T-helper 9 cell (primary cell): Measurements from ENCODE around the gene ABCD4.
"Not testable (repeated sequence)": the region's sequence is repeated elsewhere in the genome, so short reads cannot be mapped to it uniquely, and the experiment has no call there.

Source experiments
- DNase-seq: peaks from one replicate; pipeline ENCODE4 v3.0.0-alpha.2; 2020

Gene ABCD4

DNA sequence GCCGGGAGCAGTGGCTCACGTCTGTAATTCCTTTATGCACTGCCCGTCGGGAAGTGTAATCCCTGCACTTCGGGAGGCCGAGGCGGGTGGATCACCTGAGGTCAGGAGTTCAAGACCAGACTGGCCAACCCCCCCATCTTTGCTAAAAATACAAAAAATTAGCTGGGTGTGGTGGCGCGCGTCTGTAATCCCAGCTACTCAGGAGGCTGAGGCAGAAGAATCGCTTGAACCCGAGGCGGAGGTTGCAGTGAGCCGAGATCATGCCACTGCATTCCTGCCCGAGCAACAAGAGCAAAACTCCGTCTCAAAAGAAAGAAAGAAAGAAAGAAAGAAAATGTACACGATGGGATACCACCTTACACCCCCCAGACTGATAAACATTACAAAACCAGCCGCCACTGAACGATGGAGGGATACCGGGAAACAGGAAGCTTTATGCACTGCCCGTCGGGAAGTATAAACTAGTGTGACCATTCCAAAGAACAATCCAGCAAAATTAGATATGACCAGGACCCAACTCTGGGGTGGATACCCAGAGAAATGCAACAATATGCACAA, 1.1 kb downstream of the ABCD4 start:
- DNase-seq: no peak

DNA sequence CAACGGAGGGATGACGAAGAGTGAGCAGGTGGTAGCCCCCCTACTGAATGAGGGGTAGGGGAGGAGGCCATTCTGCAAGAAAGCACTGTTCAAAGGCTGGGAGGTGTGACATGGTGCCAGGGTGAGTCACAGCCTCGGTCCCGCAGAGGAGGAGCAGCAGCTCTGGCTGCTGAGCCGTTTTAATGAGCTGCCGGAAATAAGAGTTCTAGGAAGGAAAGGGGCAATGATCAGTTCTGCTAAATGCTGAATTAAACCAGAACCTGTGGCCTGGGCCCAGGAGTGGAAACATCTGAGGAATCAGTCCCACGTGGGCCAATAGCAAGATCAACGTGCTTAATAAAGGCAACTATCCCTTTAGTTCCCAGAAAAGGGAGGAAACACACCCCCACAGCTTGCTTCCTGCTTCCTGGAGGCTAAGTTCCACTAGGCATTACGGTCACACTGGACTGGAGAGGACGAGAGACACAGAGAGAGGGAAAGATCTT, 3.6 kb downstream of the ABCD4 start:
- DNase-seq: no peak

DNA sequence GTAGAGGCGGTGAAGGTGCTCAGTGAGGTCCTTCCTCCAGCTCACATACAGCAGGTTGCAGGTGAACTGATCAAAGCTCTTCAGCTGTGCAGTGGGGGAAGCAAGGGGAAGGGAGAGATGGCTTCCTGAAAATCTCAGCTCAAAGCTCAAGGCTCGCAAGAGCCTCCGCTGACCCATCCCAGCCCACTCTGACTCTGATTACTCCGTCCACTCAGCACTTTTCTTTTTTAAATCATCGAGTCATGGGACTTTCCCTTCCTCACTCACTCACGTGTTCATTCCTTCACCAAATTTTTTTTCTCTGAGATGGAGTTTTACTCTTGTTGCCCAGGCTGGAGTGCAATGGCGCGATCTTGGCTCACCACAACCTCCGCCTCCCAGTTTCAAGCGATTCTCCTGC, 4.7 kb downstream of the ABCD4 start:
- no peak for DNase-seq

DNA sequence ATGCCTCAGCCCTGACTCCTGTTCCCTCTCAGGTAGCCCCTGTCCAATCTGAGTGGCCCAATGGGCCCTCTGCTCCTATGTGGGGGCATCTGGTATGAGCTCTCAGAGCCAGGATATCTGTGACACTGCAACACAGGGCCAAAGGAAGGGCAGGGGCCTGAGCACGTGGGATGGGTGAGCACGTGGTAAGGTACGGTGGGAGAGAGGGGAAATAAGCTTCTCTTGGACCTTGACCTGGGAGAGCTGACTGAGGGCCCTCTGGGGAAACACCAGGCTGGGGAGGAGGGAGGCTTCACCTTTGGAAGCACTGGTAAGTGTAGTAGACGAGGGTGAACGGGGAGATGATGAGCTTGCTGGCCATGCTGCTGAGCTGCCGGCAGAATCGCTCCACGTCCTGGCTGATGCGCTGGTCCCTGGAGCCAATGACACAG, 6.7 kb downstream of the ABCD4 start:
- no peak for DNase-seq

DNA sequence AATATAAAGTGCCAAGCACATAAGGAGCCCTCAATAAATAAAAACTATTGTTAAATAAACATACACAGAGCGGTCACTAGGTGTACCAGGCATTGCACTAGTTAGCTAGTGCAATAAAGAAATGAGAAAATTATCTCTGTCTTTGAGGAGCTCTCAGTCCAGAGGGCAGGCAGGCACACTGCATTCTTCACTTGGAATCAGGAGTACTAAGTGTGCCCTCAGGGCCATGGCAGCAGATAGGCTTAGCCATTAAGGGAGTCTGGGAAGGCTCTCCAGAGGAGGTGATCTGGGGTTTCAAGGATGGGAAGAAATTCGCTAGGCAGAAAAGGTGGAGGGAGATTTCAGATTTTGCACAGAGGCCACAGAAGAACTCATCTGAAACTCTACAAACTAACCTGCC, 9.1 kb downstream of the ABCD4 start:
- no peak for DNase-seq

DNA sequence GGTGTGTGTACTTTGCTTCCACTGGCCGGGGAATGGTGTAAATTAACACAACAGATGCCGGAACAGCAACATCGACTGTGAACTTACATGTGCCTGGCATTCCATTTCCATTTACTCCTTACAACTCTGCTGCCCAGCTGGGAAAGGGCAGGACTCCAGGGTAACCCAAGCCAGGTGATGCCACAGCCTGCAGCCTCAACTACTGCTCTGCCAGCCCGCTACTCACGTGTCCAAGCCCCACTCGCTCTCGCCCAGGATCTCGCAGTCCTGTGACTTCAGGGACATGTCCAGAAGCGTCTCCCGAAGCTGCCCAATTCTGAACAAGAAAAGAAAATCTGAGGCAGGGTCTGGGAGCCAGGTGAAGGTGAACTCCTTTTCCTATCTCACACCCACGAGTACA, 10.7 kb downstream of the ABCD4 start:
- no peak for DNase-seq

DNA sequence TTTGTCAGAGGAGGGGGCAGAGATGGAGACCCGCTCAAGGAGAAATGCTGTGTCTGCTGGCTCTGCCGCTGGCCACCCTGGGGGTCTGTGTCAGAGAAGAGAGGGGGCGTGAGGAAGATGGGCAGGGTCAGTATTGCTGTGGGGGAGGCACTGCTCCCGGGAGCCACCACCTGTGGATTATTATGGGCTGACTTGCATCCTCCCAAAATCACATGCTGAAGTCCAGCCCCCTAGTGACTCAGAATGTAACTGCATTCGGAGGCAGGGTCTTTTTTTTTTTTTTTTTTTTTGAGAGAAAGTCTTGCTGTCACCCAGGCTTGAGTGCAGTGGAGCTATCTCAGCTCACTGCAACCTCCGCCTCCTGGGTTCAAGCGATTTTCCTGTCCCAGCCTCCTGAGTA, 12.3 kb downstream of the ABCD4 start:
- no peak for DNase-seq

DNA sequence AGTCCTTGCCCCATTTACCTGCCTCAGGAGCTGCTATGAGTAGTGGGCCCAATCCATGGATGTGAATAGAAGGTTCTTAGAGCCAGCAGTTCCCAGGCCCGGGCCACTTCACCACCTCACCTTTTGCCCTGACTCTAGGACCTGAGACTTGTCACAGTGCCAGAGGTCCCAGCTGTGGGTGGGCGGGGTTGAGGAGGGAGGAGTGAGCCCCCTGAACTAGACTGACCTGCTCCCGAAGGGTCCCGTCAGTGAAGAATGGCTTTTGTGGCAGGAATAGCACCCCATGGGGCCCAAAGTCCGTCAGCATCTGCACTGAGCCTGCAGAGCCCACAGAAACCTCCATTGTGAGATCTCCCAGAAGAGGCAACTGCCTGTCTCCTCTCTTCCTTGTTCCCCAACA, 12.9 kb downstream of the ABCD4 start:
- DNase-seq: no peak

DNA sequence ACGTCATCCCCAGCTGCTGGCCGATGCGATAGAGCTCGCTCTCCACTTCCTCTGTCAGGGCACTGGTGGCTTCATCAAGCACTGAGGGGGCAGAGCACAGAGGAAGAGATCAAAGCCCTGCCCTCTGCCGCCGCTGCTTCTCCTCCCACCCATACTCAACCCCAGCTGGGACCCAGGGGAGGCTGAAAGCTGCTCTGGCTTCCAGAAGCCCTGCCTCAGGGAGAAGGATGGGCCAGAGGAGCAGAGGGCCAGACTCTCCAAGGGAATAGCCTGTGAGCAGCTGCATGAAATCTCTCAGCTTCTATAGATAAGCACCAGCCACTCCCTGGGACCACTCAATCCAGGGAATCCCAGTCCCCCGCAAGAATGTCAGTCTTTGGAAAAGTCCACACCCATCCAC, 16.0 kb downstream of the ABCD4 start:
- no peak for DNase-seq

DNA sequence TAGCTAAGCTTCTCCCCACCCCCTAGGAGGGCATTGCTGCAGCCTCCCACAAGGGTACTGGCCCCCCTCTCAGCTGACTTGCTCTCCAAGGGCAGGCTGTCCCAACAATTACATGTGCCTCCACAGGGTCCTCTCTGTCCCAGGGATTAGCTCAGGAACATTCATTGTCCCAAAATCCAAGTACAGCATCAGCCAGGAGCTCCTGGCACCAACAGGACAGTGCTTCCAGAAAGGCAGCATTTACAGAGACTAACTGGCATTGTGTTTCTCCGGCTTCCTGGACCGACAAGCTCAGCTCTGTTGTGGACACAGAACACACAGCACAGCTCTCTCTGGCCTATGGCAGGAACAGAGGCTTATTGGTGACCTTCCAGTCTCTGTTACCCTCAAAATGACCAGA, 21.7 kb downstream of the ABCD4 start:
- DNase-seq: no peak

DNA sequence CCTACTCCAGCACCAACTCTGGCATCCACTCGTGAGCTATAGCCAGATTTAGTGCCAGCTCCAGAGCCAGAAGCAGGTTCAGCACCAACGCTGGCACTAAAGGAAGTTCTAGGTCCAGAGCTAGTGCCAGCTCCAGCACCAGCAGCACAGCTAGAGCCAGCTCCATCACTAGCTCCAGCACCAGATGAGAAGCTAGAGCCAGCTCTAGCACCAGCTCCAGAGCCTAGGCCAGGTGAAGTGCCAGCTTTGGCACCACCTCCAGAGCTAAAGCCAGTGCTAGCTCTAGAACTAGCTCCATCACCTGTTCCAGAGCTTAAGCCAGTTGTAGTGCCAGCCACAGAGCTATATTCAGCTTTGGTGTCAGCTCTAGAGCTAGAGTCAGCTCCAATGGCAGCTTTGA, 24.7 kb downstream of the ABCD4 start:
- no peak for DNase-seq

DNA sequence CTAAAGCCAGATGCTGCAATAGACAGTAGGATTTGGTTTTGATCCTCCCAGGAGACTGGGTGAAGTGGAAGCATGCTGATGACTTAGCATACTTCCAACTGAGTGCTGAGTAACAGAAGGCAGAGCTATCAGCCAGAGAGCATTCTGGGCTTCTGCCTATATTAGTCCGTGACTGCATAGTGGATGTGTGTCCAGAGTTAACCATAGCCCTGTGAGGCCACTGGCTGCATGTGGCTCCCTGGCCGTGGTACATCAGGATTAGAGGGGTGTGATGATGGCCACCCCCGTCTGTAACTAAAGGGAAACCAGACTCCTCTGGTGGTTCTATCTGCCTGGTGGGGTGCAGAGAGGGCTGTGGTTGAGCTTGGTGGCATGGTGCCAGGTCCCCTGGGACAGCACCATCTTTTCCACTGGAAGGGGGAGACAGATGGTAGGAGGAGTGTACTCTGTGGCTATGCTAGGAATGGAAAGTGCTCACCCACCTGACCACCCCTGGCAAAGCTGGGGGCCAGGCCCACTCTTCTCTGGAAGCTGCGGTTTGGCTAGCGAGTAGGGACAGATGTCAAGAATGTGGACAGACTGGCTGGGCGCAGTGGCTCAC, 27.4 kb downstream of the ABCD4 start:
- no peak for DNase-seq

DNA sequence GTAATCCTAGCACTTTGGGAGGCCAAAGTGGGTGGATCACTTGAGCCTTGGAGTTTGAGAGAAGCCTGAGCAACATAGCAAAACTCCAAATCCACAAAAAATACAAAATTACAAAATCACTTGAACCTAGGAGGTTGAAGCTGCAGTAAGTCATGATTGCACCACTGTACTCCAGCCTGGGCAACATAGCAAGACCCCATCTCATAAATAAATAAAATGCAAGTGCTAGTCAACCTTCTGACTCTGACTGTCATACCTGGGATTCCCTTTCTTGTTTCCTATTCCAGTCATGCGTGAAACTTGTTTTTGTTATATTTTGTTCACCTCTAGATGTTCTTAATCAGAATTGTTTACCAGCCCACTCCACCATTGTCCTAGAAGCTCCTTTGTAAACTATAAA, 31.4 kb downstream of the ABCD4 start:
- DNase-seq: no peak

DNA sequence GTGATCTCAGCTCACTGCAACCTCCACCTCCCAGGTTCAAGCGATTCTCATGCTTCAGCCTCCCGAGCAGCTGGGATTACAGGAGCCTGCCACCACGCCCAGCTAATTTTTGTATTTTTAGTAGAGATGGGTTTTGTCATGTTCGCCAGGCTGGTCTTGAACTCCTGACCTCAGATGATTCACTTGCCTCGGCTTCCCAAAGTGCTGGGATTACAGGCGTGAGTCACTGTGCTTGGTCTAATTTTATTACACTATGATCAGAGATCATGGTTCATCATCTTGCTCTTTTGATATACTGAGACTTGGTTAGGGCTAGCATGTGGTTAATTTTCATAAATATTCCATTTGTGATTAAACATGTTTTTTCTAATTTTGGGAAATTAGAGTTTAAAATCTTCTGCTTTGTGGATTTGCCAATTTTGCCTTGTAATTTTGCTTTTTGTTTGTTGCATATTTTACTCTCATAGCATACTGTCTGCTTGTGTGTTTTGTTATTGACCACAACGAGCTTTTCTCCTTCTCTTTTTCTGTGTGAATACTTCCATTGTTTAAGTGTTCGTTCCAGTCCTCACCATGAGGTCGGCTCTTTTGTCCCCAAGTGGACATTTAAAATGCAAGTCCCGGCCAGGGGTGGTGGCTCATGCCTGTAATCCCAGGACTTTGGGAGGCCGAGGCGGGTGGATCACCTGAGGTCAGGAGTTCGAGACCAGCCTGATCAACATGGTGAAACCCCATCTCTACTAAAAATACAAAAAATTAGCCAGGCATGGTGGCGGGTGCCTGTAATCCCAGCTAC, 32.2 kb downstream of the ABCD4 start:
- not testable (repeated sequence) for DNase-seq

DNA sequence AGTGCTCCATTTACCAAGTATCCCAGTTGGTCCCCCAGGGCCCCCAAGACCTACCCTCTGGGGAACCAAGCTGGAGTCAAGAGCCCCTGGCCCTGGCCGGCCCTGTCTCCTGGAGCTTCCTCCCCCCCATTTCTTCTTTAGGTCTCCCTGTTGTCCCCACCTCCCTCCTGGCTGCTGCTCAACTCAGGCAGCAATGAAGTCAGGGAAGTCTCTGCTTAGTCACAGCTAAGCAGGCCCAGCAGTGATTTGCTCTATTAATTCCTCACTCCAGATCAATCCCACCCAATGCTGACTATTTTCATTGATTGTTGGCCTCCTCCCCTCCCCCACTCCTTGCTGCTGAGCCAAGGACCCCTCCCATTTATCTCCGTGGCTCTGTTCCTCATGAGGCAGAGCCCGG, 35.1 kb downstream of the ABCD4 start:
- no peak for DNase-seq

DNA sequence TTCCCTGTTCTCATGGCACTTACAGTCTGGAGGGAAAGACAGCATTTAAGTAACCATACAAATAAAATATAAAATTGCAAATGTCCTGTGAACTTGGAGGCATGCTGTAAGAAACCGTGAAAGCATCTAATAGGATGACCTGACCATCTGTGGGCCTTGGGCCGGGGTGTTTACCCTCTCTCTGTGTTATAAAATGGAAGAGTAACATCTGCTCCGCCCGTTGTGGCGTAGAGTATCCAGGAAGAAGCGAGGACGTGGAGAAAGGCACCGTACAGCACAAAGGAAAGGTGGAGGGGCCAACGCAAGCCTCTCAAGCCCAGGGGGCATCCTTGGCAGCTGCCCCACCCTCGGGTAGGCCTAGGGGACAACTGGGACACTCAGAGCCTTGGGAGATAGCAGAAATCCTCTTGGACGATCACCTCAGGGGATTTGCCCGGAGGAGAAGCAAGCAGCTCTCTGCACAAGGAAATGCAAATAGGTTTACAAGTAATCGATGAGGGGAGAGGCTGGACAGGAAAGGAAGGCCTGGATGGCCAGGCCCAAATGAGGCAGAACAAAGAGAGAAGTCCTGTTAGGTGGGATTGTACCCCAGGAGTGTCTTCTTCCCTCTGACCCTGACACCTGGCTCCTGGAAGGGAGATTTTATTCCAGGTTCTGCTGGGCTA, 37.3 kb downstream of the ABCD4 start:
- no peak for DNase-seq

DNA sequence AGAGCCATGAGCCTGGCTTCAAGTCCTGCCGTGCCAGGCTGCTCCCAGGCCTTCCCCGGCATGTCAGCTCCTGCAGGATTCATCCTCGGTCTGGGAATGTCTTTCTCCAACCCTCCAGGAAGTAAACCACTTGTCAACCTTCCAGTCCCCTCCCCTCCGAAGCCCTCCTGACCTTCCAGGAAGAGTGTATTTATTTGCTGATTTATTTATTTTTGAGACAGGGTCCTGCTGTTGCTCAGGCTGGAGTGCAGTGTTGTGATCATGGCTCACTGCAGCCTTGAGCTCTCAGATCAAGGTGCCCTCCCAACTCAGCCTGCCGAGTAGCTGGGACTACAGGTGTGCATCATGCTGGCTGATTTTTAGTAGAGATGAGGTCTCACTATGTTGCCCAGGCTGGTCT, 38.8 kb downstream of the ABCD4 start:
- no peak for DNase-seq

DNA sequence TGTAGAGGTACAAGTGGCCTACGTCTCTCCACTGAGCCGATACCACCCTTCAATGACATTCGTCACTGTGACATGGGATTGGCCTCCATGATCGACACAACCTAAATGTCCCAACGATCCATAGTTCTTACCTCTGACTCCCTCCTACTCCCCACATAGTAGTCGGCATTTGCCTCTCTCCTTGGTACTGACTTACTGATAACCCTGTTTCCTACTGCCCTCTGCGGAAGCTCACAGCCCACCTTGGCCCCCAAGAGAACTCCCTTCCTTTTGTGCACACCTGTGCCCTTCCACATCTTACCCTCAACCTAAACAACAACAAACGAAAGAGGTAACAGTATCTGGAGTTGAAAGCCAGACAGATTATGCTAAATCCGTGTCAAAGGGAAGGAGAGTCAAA, 39.6 kb downstream of the ABCD4 start:
- no peak for DNase-seq

DNA sequence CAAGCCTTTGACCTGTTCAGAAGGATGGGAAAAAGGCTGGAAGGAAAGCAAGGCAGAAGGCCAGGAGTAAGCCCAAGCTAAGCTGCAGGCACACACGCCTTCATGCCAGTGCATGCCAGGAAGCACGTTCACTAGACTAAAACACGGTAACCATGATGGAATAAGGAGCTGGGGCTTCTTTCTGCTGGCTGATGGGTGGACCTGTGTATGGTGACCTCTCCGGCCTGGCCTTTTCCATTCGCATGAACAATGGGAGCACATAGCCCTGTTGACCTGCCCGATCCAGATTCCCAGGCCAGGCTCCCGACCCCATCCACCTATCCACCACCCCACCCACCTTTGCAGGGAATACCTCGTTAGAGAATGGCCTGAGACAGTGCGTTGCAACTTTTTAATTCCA, 40.7 kb downstream of the ABCD4 start:
- no peak for DNase-seq

DNA sequence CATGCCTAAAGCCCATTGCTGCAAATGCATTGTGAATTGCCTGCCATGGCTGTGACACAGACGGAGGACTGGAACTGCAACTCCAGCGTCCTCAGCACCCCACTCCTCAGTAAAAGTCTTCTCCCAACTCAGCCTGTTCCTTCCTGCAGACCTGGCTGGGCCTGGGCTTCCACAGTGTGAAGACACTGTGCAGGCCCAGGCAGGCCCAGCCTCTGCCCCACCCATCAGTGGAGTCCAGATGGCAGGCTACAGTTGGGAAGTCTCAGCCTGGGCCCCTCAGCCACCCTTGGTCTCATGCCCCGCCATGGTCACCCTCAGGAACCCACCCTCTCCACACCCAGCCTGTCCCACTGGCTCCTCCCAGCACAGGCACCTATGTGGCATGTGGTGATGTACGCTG, 41.4 kb downstream of the ABCD4 start:
- no peak for DNase-seq

DNA sequence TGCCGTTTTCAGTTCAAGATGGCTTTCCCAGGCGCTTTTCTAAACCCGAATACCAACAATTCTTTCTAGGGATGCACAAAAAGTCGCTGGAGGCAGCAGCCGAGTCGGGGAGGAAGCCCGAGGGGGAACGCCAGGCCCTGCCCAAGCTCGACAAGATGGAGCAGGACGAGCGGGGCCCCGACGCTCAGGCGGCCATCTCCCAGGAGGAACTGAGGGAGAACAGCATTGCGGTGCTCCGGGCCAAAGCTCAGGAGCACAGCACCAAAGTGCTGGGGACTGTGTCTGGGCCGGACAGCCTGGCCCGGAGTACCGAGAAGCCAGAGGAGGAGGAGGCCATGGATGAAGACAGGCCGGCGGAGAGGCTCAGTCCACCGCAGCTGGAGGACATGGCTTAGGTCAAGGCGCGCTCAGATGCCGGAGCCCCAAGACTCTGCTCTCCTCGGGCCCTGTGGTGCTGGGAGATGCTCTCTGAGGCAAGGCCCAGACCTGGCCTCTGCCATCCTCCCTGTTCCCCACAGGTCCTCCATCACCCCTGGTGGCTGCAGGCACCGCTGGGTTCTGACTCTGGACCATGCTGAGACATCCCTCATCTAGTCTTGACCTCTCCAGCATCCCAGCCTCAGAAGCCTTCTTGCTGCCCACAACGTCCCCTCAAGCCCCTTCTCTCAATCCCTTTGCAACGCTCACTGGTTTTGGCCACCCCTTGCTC, 42.1 kb downstream of the ABCD4 start:
- no peak for DNase-seq

DNA sequence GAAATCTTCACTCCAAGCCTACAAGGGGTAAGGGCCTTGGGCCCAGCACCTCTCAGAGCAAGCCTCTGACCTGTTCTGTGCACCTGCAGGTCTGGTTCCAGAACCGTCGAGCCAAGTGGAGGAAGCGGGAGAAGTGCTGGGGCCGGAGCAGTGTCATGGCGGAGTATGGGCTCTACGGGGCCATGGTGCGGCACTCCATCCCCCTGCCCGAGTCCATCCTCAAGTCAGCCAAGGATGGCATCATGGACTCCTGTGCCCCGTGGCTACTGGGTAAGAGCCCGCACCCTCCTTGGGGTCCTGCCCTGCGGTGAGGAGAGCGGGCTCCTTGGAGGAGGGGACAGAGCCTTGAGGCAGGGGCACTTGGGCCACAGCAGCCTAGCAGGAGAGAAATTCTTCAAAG, 43.2 kb downstream of the ABCD4 start:
- no peak for DNase-seq

DNA sequence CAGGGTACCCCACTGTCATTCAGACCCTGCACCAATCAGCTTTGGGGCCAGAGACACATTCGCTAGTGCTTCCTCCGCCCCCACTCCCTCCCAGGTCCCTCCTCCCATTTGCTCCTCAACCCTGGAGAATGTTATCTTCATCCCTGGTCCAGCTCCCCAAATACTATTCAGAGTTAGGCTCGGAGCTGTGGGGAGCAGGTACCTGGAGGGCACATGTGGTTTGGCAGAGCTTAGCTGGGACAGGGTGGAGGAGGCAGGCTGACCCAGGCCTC, 44.0 kb downstream of the ABCD4 start:
- no peak for DNase-seq
